HG02678 (cell line): ENCODE measurements around the gene ITCH.
"Not testable (repeated sequence)": the region's sequence is repeated elsewhere in the genome, so short reads cannot be mapped to it uniquely, and the experiment has no call there.

Source experiments
- ATAC-seq: cut with Tn5 transposase; IDR thresholded peaks from one replicate; pipeline ENCODE4 v1.9.1; 2021; ENCODE audit warnings: mild to moderate bottlenecking, moderate library complexity; ENCODE audit not compliant: unreplicated experiment

ITCH gene

GRCh38 chr20:34343458-34344211 is 19.4 kb upstream of the ITCH start:
- no peak for ATAC-seq

DNA sequence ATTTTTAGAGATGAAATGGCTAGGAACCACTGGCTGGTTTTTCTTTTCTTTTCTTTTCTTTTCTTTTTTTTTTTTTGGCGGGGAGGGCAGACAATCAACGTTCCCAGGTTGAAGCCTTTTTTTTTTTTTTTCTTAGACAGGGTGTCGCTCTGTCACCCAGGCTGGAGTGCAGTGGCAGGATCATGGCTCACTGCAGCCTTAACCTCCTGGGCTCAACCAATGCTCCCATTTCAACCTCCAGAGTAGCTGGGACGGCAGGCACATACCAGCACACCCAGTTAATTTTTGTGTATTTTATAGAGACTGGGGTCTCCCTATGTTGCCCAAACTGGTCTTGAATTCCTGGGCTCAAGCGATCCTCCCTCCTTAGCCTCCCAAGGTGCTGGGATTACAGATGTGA is 18.8 kb upstream of the ITCH start:
- no peak for ATAC-seq

- ATAC-seq: no peak
These were observed 17.7 kb upstream of the ITCH start for GRCh38 chr20:34345402-34345736.

DNA sequence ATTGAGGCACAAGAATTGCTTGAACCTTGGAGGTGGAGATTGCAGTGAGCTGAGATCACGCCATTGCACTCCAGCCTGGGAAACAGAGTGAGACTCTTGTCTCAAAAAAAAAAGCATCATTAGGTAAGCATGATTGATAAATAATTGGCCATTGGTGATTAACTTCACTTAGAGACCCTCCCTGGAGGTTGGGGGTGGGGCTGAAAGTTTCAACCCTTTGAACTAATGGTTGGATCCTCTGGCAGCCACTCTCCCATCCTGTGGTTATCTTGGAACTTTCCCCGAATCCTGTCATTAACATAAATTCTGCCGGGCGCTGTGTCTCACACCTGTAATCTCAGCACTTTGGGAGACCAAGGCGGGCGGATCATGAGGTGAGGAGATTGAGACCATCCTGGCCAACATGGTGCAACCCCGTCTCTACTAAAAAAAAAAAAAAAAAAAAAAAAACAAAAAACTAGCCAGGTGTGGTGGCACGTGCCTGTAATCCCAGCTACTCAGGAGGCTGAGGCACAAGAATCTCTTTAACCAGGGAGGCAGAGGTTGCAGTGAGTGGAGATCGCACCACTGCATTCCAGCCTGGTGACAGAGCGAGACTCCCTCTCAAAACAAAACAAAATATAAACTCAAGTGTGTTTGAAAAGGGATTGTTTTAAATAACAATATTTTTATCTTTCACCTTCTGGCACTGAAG is 17.1 kb upstream of the ITCH start:
- ATAC-seq: not testable (repeated sequence)

DNA sequence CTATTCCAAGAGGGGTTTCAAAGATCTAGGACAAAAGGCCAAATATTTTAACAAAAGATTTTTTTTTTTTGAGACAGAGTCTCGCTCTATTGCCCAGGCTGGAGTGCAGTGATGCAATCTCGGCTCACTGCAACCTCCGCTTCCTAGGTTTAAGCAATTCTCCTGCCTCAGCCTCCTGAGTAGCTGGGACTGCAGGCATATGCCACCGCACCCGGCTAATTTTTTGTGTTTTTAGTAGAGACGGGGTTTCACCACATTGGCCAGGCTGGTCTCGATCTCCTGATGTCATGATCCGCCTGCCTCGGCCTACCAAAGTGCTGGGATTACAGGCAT is 16.6 kb upstream of the ITCH start:
- ATAC-seq: not testable (repeated sequence)

- no peak for ATAC-seq
These were observed 15.5 kb upstream of the ITCH start for GRCh38 chr20:34347571-34347970.

DNA sequence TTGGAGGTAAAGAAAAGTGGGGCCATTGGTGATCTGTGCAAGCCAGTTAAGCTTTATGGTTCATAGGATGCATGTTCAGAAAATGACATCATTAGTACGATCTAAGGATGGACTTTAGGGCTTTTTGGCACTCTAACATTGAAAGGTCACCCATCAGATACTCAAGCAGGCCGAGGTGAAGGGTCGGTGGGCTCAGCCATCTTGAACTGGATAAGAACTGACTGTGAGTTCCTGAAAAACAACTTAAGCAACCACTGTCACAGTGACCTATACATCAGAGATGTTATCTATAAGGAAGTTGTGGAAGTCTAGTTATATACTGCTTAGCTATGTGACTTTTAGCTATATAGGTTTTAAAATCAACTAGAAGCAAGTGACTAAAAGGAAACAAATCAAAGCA is 13.0 kb upstream of the ITCH start:
- no peak for ATAC-seq

DNA sequence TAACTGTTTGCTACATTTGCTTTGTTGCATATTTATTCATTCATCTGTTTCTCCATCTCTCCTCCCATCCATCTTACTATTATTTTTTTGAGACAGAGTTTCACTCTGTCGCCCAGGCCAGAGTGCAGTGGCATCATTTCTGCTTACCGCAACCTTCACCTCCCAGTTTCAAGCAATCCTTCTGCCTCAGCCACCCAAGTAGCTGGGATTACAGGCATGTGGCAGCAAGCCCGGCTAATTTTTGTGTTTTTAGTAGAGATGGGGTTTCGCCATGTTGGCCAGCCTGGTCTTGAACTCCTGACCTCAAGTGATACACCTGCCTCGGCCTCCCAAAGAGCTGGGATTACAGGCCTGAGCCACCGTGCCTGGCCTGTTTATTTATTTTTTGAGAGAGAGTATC is 9.6 kb upstream of the ITCH start:
- ATAC-seq: not testable (repeated sequence)

DNA sequence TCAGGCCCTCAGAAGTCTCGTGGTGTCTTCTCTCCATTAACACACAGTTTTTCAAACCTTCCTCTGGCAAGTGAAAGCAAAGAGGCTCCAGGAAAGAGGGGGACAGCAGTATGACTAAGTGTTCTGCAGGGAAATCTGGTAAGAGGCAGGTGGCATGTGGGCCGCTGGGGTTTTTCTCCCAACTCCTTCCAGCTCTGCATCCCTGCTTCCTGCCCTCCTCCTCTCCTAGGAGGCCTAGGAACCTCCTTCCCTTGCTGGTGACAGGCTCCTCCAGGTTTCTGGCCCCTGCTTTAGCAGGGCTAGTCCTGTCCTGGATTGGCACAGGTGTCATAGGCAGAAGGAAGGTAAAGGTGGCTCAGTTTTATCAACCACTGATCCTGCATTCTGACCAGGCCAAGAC is 7.6 kb upstream of the ITCH start:
- no peak for ATAC-seq

GRCh38 chr20:34359729-34360128 is 3.3 kb upstream of the ITCH start:
- not testable (repeated sequence) for ATAC-seq

GRCh38 chr20:34362502-34363061 is 491 bp upstream of the ITCH start:
- no peak for ATAC-seq

DNA sequence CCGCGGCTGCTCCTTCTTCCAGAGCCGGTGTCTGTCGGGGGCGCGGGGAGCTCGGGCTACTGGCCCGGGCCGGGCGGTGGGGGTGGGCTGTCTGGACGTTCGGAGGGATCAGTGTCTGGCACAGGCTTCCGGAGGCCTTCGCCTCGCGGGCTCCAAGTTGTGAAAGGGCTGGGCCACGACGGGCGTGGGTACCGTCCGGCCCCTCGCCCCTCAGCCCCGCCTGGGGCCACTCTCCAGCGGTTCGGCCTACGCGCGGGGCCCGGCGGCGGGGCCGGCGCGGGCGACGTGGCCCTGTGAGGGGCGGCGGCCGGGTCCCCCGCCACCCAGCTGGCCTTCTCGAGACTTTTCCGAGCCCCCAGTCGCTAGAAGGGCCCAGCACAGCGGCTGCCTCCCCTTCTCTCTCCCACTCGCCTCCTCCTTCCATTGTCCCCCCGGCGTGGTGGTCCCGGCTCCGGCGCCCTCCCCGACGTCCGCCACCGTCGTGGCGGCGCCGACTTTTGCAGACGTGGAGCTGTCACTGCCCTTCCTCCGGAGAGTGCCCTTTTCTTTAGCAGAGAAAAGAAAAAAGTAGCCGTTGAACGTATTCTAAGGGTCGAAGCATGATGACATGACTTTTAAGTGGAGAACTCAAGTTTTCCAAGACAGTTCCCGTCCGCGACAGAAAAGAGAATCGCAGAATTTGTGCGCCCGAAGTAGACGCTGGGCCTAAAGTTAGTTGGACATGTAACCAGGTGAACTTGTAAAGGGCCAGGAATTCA is 571 bp downstream of the ITCH start:
- ATAC-seq: peak; percentile 44

DNA sequence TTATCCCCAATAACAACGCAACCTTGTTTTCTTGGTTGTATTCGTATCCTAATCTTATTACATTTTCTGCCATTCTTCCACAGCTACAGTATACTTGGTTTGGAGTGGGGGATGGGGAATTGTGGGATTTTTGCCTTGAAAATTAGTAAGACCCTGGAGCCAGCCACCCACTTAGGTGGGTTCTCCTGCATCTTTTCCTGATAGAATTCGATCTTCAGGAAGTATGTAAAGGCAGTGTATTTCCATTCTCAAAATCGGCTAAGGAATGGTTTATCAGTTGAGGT is 1.1 kb downstream of the ITCH start:
- no peak for ATAC-seq

GRCh38 chr20:34365765-34366213 is 2.7 kb downstream of the ITCH start:
- peak; percentile 35 for ATAC-seq

DNA sequence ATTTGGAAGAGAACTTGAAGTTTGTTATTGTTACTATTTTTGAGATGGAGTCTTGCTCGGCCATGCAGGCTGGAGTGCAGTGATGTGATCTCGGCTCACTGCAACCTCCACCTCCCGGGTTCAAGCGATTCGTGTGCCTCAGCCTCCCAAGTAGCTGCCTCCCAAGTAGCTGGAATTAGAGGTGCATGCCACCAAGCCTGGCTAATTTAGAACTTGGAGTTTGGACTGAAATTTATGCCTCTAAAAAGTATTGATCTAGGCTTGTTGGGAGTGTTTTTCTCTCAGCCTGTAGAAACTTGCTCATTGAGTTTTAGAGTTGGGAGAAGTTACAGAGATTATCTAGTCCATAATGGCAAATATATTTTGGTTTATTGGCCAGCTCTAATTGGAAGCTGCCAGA is 4.1 kb downstream of the ITCH start:
- ATAC-seq: no peak

DNA sequence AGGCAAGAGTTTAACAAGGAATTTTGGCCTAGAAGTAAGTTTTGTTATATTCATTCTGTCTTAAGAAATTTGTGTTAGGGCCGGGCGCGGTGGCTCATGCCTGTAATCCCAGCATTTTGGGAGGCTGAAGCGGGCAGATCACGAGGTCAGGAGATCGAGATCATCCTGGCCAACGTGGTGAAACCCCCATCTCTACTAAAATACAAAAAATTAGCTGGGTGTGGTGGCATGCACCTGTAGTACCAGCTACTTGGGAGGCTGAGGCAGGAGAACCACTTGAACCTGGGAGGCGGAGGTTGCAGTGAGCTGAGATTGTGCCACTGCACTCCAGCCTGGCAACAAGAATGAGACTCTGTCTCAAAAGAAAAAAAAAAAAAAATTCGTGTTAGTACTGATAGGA is 4.8 kb downstream of the ITCH start:
- not testable (repeated sequence) for ATAC-seq

DNA sequence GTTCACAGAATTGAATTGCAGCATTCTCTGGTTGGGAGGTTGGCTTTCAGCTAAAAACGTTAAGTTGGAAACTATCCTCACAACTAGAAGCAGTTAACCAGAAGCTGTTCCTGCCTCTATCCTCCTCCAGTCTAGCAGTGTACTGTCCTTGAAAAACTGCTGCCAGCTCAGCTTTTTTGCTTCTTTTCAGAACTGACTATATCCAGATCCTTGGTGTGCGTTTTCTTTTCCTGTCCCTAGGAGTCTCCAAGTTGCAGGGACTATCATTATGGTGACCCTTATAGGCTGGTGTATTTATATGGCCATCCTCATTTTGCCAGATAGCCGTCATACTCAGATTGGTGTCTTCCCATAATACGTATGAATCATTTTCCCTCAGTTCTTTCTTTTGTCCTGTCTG is 5.5 kb downstream of the ITCH start:
- ATAC-seq: no peak

DNA sequence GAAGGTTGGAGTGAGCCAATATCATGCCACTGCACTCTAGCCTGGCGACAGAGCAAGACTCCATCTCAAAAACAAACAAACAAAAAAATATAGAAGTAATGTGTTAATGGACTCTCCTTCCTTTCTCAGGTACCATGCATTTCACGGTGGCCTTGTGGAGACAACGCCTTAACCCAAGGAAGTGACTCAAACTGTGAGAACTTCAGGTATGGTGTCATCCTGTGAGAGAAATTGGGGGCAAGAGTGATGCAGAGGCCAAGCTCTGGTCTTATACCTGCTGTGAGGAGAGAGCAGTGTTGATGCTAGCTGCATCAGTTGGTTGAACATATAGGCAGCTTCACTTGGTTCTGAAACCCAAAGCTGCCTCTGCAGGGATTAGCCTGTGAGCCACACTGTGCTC is 6.2 kb downstream of the ITCH start:
- no peak for ATAC-seq

- ATAC-seq: no peak
These were observed 7.0 kb downstream of the ITCH start for GRCh38 chr20:34370062-34370461.

- no peak for ATAC-seq
These were observed 10.4 kb downstream of the ITCH start for GRCh38 chr20:34373445-34373844.

GRCh38 chr20:34374209-34374760 is 11.2 kb downstream of the ITCH start:
- ATAC-seq: no peak

GRCh38 chr20:34375977-34376430 is 12.9 kb downstream of the ITCH start:
- ATAC-seq: no peak
